A673 (cell line): Measurements from ENCODE around the gene HAUS3.

Source experiments
- EZH2 ChIP-seq: fragments of 200-600 bp; sonication (generic); IDR thresholded peaks from 2 replicates; pipeline ENCODE4 v1.6.1; 2017; ENCODE audit warnings: borderline replicate concordance, low read depth, mild to moderate bottlenecking, mixed read lengths, antibody characterized with exemption, low read length; ENCODE audit not compliant: poor library complexity, severe bottlenecking
- TF ChIP-seq, protein P1 (sequence below): fragments of 300-800, 200-600 bp; sonication (generic); conservative IDR thresholded peaks from 2 replicates; pipeline ENCODE4 v1.5.1; 2017; ENCODE audit warnings: low read depth, mild to moderate bottlenecking, antibody characterized with exemption, low read length, moderate library complexity, mixed read lengths

DNA sequence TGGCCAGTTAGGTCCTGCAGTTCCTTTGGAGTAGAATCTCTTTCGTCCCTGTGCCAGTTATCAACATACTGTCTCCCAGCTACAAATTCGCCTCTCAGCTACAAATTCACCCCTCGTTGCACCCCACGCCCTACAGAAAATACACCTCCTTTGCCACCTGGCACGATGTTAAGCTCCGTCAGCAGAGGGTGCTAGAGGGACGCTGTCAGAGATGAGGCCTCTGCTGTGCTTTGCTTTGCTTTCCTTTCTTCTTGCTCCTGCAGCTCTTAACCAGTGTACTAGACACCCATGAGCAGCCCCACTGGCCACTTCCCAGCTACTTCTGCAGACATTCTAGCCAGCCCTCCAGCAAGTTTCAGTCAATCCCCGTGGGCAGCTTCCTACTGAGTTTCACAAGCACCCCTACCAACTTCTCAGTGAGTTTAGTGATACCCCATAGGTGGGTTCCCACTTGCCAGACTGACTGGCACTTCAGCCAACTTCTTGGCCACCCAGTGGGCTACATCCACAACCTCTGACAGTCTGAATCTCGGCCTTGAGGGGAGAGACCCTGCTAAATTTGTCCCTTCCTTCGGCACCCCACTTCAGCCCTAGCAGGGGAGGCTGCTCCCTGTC lies 21.8 kb downstream of the HAUS3 start:
- TF ChIP-seq EZH2: no peak
- TF ChIP-seq, protein P1, sequence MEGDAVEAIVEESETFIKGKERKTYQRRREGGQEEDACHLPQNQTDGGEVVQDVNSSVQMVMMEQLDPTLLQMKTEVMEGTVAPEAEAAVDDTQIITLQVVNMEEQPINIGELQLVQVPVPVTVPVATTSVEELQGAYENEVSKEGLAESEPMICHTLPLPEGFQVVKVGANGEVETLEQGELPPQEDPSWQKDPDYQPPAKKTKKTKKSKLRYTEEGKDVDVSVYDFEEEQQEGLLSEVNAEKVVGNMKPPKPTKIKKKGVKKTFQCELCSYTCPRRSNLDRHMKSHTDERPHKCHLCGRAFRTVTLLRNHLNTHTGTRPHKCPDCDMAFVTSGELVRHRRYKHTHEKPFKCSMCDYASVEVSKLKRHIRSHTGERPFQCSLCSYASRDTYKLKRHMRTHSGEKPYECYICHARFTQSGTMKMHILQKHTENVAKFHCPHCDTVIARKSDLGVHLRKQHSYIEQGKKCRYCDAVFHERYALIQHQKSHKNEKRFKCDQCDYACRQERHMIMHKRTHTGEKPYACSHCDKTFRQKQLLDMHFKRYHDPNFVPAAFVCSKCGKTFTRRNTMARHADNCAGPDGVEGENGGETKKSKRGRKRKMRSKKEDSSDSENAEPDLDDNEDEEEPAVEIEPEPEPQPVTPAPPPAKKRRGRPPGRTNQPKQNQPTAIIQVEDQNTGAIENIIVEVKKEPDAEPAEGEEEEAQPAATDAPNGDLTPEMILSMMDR: peak; percentile 91
